ENCODE measurements around the gene ZNF407.
"Not testable (repeated sequence)": the region's sequence is repeated elsewhere in the genome, so short reads cannot be mapped to it uniquely, and the experiment has no call there.

ZNF407 gene

DNA sequence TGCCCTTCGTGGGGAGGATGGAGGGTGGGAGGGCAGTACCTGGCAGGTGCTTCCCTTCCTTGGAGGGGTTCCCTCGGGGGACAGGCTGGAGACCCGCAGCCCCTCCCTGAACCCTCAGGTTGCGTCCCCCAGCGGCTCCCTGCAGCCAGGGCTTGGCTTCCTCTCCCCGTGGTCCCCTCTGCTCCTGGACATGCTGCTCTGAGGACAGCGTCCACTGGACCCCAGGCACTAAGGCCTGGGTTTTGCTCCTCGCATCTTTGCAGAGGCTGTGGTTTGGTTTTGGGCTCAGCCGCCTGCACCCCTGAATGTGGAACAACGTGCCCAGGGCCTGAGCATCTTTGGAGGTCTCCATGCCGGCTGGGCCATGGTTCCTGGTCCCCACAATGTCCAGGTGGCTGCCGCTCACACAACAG is 477.8 kb downstream of the ZNF407 start:
- Histone ChIP-seq H3K4me3 (ENCODE audit: low read depth, low read length) (no peak overlapping the region), H3K36me3 (no peaks in the 10 kb centered on the region), H3K27me3 (no peaks in the 10 kb centered on the region), H3K4me1 (no peaks in the 10 kb centered on the region), H3K9me3 (no peaks in the 10 kb centered on the region)
- DNase-seq: no peak
- TF ChIP-seq, protein P1, sequence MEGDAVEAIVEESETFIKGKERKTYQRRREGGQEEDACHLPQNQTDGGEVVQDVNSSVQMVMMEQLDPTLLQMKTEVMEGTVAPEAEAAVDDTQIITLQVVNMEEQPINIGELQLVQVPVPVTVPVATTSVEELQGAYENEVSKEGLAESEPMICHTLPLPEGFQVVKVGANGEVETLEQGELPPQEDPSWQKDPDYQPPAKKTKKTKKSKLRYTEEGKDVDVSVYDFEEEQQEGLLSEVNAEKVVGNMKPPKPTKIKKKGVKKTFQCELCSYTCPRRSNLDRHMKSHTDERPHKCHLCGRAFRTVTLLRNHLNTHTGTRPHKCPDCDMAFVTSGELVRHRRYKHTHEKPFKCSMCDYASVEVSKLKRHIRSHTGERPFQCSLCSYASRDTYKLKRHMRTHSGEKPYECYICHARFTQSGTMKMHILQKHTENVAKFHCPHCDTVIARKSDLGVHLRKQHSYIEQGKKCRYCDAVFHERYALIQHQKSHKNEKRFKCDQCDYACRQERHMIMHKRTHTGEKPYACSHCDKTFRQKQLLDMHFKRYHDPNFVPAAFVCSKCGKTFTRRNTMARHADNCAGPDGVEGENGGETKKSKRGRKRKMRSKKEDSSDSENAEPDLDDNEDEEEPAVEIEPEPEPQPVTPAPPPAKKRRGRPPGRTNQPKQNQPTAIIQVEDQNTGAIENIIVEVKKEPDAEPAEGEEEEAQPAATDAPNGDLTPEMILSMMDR (IDR thresholded peaks at IDR 0.05; ENCODE audit: low read depth, low read length): no peak

DNA sequence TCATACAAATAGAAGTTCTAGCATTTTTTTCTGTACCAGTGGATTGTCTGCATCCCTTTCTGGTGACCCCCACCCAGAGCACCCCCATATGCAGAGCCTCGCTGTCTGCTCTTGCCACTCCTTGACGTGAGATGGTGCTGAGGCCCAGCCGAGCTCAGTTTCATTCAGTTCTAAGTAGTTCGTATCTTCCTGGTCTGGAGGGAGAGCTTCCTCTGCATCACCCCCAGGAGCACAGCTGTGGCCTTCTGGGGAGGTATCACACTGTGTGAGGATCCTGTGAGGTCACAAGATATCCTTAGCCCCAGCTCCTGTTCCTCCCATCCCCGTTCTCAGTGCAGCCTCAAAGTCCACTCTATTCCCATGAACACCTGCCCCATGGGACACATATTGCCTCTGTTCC is 478.6 kb downstream of the ZNF407 start:
- Histone ChIP-seq H3K9me3 (no peaks in the 10 kb centered on the region), H3K4me3 (ENCODE audit: low read depth, low read length) (no peak overlapping the region)
- TF ChIP-seq, protein P1 (IDR thresholded peaks at IDR 0.05; ENCODE audit: low read depth, low read length): no peak

DNA sequence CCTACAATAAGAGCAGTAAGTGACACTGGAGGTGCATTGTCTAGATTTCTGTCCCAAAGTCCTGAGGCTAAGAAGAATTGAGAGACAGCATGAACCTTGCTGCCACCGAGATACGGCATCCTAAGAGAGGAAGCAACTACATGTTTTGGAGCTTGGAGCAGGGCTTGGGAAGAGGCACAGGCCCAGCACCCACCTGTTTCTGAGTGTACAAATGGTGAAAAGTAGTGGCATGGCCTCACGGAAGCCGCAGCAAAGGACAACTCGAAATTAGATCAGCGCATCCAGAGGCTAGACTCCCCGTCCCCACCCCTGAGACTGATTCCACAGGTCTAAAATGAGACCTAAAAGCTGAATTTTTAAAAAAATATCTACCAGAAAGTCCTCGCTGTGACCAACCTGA is 483.8 kb downstream of the ZNF407 start:
- TF ChIP-seq, protein P1 (IDR thresholded peaks at IDR 0.05; ENCODE audit: low read depth, low read length): no peak
- Histone ChIP-seq H3K9me3 (no peaks in the 10 kb centered on the region), H3K4me1 (no peaks in the 10 kb centered on the region), H3K4me3 (ENCODE audit: low read depth, low read length) (no peak overlapping the region), H3K36me3 (no peaks in the 10 kb centered on the region), H3K27me3 (no peaks in the 10 kb centered on the region)
- no peak for DNase-seq

More for the DNA sequence above, 478.6 kb downstream of the ZNF407 start:
- H3K36me3 ChIP-seq: no peaks in the 10 kb centered on the region
- H3K4me1 ChIP-seq: no peaks in the 10 kb centered on the region
- no peaks in the 10 kb centered on the region for H3K27me3 ChIP-seq
- DNase-seq: no peak

DNA sequence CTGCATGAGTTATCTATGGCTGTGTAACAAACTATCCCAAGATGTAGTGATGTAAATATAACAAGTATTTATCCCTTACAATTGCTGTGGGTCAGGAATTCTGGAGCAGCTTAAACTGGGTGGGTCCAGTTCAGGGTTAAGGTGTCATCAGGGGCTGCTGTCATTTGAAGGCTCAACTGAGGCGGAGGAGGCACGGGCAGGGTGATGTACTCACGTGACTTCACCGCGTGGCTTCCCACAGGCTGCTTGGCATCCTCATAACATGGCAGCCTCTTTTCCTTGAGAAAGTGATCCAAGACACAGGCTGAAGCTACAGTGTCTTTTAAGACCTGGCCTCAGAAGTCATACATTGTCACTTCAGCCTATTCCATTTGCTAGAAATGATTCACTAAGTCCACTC is 485.5 kb downstream of the ZNF407 start:
- Histone ChIP-seq H3K27me3 (no peaks in the 10 kb centered on the region), H3K4me3 (ENCODE audit: low read depth, low read length) (no peak overlapping the region), H3K36me3 (no peaks in the 10 kb centered on the region), H3K9me3 (no peaks in the 10 kb centered on the region), H3K4me1 (no peaks in the 10 kb centered on the region)
- DNase-seq: no peak
- TF ChIP-seq, protein P1 (IDR thresholded peaks at IDR 0.05; ENCODE audit: low read depth, low read length): no peak

DNA sequence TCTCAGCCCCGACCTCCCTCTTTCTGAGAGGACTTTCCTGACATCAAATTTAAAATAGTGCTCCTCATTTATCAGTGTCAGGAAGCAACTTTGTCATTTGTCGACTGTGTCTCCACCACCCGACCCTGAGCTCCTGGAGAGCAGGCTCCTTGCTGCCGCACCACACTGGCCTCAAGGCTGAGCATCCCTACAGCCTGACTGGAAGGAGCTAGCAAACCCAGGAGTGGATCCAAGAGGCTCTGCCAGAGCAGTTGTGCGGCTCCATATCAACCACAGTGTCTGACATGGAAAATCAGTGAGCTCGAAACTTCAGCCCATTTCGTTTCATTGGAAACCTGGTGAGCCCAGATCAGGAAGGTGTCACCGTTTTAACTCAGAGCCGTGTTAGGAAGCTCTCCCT is 486.1 kb downstream of the ZNF407 start:
- Histone ChIP-seq H3K27me3 (no peaks in the 10 kb centered on the region), H3K4me1 (no peaks in the 10 kb centered on the region), H3K36me3 (no peaks in the 10 kb centered on the region), H3K4me3 (ENCODE audit: low read depth, low read length) (no peak overlapping the region), H3K9me3 (no peaks in the 10 kb centered on the region)
- no peak for DNase-seq
- TF ChIP-seq, protein P1 (IDR thresholded peaks at IDR 0.05; ENCODE audit: low read depth, low read length): no peak

DNA sequence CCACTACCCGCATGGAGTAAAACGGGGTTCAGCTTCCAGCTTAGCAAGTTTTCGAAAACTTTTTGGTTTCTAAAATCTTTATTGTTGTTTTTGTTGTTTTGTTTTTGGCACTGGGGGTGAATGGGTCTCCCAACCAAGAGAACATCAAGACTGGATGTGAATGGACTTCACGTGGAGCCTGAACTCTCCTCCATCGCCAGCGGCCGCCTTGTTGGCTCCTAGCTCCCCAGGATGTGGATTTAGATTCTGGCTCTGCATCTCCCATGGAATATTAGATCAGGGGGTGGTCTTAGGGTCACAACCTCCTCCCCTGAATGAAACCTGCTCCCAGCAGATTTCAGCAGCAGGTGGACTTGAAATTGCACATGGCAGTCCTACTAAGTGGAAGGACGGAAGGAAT is 488.0 kb downstream of the ZNF407 start:
- not testable (repeated sequence) for DNase-seq; H3K4me3 ChIP-seq (ENCODE audit: low read depth, low read length); H3K9me3 ChIP-seq; H3K27me3 ChIP-seq; H3K4me1 ChIP-seq; H3K36me3 ChIP-seq

DNA sequence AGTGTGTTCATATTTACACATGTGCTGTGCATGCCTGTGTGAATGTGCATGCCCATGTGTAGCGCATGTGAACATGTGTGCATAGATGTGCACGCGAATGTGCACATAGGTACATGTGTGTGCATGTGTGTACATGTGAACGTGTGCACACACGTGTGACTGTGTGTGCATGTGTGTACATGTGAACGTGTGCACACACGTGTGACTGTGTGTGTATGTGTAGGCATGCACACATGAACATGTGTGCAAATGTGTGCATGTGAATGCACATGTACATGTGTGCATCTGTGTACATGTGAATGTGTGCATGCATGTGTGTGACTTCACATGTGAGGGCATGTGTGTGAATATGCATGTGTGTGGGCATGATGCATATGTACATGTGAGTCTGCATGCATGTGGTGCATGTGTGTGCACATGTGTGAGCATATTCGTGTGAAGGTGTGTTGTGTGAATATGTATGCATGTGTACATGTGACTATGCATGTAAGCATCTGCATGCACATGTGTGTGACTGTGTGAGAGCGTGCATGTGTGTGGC is 488.9 kb downstream of the ZNF407 start:
- no peaks in the 10 kb centered on the region for H3K4me1 ChIP-seq
- no peak for DNase-seq
- no peak overlapping the region for H3K4me3 ChIP-seq (ENCODE audit: low read depth, low read length)
- no peaks in the 10 kb centered on the region for H3K36me3 ChIP-seq
- TF ChIP-seq, protein P1 (IDR thresholded peaks at IDR 0.05; ENCODE audit: low read depth, low read length): no peak
- H3K9me3 ChIP-seq: no peaks in the 10 kb centered on the region
- H3K27me3 ChIP-seq: no peaks in the 10 kb centered on the region

Data from BE2C (cell line).